Stimulated activated CD8-positive, alpha-beta memory T cell treated with anti-CD3 and anti-CD28 coated beads, Interleukin-12 subunit alpha, Interleukin-12 subunit beta, amount 100 ng/mL, for 24 hours (primary cell): ENCODE data around the gene CGAS.
"Not testable (repeated sequence)": the region's sequence is repeated elsewhere in the genome, so short reads cannot be mapped to it uniquely, and the experiment has no call there.

ENCODE experiments used
- DNase-seq: peaks from one replicate; pipeline ENCODE4 v3.0.0-alpha.2; 2020; ENCODE audit errors: extremely low read depth

CGAS gene

GRCh38 chr6:73452107-73452461 is at the start of gene CGAS:
TSS of gene CGAS (minus strand) at chr6:73452297. CDS start at chr6:73452181, 116 bp downstream.
- peak; percentile 53 for DNase-seq

GRCh38 chr6:73497915-73498314 is 45.8 kb upstream of the CGAS start:
- no peak for DNase-seq

GRCh38 chr6:73491377-73491776 is 39.3 kb upstream of the CGAS start:
- no peak for DNase-seq

- DNase-seq, result no peak
Observed at GRCh38 chr6:73487473-73487872, 35.4 kb upstream of the CGAS start.

- DNase-seq, result no peak
Observed at GRCh38 chr6:73484438-73484837, 32.3 kb upstream of the CGAS start.

GRCh38 chr6:73481969-73482368 is 29.9 kb upstream of the CGAS start:
- DNase-seq, result no peak

- DNase-seq, result no peak
Observed at GRCh38 chr6:73477407-73477806, 25.3 kb upstream of the CGAS start.

GRCh38 chr6:73476723-73477122 is 24.6 kb upstream of the CGAS start:
- no peak for DNase-seq

- no peak for DNase-seq
Observed at GRCh38 chr6:73471686-73472290, 19.7 kb upstream of the CGAS start.

GRCh38 chr6:73461537-73462350 is 9.6 kb upstream of the CGAS start, which contains the start of gene MTO1:
TSS of gene MTO1 (plus strand) at chr6:73461737. CDS start at chr6:73461855, 118 bp downstream.
- DNase-seq, result peak; percentile 66

GRCh38 chr6:73460056-73460455 is 8.0 kb upstream of the CGAS start:
- DNase-seq, result no peak

- not testable (repeated sequence) for DNase-seq
Observed at GRCh38 chr6:73459474-73459873, 7.4 kb upstream of the CGAS start.

GRCh38 chr6:73455865-73456629 is 4.0 kb upstream of the CGAS start:
- DNase-seq, result no peak

GRCh38 chr6:73451223-73452106 is 632 bp downstream of the CGAS start:
- DNase-seq, result no peak

- no peak for DNase-seq
Observed at GRCh38 chr6:73443555-73443954, 8.5 kb downstream of the CGAS start.

GRCh38 chr6:73435236-73435635 is 16.9 kb downstream of the CGAS start:
- no peak for DNase-seq

GRCh38 chr6:73421534-73421933 is 30.6 kb downstream of the CGAS start:
- no peak for DNase-seq

- DNase-seq, result no peak
Observed at GRCh38 chr6:73418081-73418741, 33.9 kb downstream of the CGAS start.

- no peak for DNase-seq
Observed at GRCh38 chr6:73413102-73413501, 39.0 kb downstream of the CGAS start.

- DNase-seq, result no peak
Observed at GRCh38 chr6:73409395-73409794, 42.7 kb downstream of the CGAS start.

- DNase-seq, result no peak
Observed at GRCh38 chr6:73400656-73401055, 51.4 kb downstream of the CGAS start.
